Loucy (cell line): ENCODE measurements around the gene BTBD19.

Source experiments
- EZH2phosphoT487 ChIP-seq: fragments of 200-600 bp; IDR thresholded peaks from 2 replicates; pipeline ENCODE4 v1.6.1; 2018; ENCODE audit warnings: antibody characterized with exemption, mild to moderate bottlenecking, moderate library complexity, borderline replicate concordance
- TF ChIP-seq, protein P1 (sequence below): fragments of 200-600 bp; sonication (generic); conservative IDR thresholded peaks from 2 replicates; pipeline ENCODE4 v1.5.1; 2014; ENCODE audit warnings: mild to moderate bottlenecking, antibody characterized with exemption, low read length

GRCh38 chr1:44827197-44828002 lies 19.1 kb downstream of the BTBD19 start:
- TF ChIP-seq, protein P1, sequence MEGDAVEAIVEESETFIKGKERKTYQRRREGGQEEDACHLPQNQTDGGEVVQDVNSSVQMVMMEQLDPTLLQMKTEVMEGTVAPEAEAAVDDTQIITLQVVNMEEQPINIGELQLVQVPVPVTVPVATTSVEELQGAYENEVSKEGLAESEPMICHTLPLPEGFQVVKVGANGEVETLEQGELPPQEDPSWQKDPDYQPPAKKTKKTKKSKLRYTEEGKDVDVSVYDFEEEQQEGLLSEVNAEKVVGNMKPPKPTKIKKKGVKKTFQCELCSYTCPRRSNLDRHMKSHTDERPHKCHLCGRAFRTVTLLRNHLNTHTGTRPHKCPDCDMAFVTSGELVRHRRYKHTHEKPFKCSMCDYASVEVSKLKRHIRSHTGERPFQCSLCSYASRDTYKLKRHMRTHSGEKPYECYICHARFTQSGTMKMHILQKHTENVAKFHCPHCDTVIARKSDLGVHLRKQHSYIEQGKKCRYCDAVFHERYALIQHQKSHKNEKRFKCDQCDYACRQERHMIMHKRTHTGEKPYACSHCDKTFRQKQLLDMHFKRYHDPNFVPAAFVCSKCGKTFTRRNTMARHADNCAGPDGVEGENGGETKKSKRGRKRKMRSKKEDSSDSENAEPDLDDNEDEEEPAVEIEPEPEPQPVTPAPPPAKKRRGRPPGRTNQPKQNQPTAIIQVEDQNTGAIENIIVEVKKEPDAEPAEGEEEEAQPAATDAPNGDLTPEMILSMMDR: no peak
- TF ChIP-seq EZH2phosphoT487: no peak
